ELR (cell line): ENCODE measurements around the gene KIAA0319L.
"Not testable (repeated sequence)": the region's sequence is repeated elsewhere in the genome, so short reads cannot be mapped to it uniquely, and the experiment has no call there.

Experiments used
- DNase-seq: peaks from one replicate; pipeline ENCODE4 v3.0.0-alpha.2; 2015; ENCODE audit warnings: low read depth

The KIAA0319L gene

DNA sequence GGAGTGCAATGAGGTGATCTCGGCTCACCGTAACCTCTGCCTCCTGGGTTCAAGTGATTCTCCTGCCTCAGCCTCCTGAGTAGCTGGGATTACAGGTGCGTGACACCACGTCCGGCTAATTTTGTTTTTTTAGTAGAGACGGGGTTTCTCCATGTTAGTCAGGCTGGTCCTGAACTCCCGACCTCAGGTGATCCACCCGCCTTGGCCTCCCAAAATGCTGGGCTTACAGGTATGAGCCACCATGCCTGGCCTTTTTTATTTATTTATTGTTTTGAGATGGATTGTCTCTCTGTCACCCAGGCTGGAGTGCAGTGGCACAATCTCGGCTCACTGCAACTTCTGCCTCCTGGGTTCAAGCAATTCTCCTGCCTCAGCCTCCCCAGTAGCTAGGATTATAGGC is 24.4 kb upstream of the KIAA0319L start:
- not testable (repeated sequence) for DNase-seq

DNA sequence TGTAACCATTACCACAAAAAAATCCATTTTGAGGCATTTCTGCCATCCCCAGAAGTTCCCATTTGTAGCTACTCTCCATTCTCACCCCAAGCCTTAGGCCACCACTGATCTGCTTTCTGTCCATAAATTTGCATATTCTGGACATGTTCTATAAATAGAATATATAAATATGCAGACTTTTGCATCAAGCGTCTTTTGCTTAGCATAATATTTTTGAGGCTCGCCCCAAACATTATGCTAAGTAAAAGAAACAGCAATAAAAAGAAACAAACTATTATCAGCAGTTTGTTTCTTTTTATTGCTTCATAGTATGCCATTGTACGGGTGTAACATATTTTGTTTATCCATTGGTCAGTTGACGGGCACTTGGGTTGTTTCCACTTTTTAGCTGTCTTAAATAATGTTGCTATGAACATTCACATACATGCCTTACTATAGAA is 23.8 kb upstream of the KIAA0319L start:
- no peak for DNase-seq

DNA sequence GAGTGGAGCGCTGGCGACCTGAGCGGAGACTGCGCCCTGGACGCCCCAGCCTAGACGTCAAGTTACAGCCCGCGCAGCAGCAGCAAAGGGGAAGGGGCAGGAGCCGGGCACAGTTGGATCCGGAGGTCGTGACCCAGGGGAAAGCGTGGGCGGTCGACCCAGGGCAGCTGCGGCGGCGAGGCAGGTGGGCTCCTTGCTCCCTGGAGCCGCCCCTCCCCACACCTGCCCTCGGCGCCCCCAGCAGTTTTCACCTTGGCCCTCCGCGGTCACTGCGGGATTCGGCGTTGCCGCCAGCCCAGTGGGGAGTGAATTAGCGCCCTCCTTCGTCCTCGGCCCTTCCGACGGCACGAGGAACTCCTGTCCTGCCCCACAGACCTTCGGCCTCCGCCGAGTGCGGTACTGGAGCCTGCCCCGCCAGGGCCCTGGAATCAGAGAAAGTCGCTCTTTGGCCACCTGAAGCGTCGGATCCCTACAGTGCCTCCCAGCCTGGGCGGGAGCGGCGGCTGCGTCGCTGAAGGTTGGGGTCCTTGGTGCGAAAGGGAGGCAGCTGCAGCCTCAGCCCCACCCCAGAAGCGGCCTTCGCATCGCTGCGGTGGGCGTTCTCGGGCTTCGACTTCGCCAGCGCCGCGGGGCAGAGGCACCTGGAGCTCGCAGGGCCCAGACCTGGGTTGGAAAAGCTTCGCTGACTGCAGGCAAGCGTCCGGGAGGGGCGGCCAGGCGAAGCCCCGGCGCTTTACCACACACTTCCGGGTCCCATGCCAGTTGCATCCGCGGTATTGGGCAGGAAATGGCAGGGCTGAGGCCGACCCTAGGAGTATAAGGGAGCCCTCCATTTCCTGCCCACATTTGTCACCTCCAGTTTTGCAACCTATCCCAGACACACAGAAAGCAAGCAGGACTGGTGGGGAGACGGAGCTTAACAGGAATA is 20.1 kb upstream of the KIAA0319L start:
- no peak for DNase-seq

DNA sequence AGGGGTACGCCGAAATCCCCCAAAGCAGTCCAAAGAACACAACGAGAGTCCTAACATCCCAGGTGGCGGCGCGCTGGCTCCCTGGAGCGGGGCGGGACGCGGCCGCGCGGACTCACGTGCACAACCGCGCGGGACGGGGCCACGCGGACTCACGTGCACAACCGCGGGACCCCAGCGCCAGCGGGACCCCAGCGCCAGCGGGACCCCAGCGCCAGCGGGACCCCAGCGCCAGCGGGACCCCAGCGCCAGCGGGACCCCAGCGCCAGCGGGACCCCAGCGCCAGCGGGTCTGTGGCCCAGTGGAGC is 19.5 kb upstream of the KIAA0319L start:
- DNase-seq = not testable (repeated sequence)

DNA sequence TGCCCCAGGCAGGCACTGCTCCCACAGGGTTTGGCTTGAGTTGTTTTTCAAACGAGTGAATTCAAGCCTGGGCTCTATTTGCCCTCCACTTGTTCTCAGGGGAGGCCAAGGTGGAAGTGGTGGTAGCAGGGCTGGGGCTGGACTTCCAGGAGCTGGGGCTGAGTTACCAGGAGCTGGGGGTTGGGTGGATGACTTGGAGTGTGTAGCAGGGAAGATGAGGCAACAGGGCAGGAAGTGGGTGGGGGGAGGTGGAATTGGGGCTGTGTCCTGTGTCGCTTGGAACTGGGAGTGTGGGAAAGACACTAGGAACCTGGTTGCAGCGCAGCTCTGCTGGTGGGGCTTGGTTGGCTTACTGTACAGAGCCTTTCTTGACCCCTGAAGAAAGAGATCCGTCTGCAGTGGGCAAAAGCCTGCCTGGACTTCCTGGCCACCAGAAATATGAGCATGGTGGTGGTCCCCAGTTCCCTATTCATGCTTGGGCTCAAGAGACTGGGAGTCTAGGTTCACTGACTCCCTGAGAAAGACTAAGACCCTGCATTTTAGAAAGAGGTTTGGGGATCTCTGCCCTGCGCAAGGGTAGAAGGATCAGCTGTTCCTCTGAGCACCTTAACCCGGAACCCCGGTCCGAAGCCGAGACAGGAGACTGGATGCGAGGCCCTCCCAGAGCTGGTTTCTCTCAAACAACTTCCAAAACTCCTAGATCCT is 19.0 kb upstream of the KIAA0319L start:
- DNase-seq = no peak

DNA sequence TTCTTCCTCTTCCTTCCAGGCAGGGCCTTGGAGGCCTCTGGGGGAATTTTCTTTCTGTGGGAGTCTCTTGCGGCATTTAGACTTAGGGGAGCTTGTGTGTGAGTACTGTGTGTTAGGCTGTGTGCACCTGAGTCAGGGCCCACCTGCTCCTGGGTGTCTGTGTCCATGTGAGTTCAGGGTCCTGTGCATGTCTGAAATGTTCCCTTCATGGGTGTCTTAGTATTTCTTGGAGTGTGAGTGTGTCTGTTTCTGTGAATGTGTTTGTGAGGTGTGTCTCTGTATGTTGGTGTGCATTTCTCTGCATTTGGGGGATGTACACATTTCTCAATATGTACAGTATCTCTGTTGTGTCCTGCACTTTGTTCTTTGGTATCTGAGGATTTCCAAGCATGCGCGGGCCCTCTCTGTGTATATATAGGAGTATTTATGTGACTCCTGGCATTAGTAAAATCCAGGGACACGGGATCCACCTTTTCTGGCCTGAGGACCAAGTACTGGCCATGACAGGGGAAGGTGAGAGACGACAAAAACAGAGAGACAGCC is 18.3 kb upstream of the KIAA0319L start:
- no peak for DNase-seq

DNA sequence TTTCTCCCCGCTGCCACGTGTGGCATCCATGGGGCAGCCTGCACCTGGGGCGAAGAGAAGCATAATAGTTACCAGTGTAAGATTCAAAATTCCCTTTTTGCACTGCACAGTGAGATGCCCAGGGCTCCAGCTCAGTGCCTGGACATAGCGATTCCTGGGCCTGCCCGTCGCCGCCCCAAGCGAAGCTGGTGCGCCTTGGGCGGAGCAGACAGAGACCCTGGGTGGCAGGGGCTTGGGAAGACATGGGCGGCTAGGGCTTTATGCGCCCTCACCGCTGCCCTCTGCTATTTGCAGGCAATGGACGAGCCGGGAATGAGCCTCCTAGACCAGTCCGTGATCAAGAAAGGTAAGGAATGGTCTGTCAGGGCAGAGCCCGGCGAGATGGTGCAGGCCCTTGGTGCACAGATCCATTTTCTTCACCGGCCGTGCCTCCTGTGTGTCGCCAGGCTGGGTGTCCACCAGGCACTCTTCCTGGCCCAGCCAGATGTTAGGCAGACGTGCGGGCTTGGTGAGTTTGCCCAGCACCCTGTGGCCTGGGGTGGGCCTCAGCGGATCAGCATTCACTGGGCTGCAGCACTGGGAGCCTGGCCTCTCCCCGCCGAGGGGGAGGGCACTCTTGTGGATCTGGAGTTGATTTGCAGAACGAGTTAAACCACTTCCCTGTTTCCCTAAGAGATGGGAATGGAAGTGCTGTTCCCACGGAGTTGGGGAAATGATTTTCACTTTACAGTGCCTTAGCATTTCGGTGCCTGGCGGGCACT is 17.6 kb upstream of the KIAA0319L start:
- DNase-seq = no peak

DNA sequence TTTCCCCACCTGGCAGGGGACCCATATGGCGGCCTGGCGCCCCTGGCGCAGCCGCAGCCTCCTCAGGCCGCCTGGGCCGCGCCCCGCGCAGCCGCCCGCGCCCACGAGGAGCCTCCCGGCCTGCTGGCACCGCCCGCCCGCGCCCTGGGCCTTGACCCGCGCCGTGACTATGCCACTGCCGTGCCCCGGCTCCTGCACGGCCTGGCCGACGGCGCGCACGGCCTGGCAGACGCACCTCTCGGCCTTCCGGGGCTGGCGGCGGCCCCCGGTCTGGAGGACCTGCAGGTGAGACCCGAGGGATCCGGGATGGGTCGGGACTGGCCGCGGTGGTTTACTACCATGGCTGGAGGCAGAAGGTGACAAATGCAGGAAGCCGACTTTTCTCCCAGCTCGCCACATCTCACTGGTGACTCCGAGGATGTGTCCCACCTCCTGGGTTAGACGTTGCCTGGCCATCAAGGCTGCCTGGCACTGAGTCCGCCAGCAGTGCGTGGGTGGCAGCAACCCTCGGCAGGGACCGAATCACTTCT is 17.0 kb upstream of the KIAA0319L start:
- no peak for DNase-seq

DNA sequence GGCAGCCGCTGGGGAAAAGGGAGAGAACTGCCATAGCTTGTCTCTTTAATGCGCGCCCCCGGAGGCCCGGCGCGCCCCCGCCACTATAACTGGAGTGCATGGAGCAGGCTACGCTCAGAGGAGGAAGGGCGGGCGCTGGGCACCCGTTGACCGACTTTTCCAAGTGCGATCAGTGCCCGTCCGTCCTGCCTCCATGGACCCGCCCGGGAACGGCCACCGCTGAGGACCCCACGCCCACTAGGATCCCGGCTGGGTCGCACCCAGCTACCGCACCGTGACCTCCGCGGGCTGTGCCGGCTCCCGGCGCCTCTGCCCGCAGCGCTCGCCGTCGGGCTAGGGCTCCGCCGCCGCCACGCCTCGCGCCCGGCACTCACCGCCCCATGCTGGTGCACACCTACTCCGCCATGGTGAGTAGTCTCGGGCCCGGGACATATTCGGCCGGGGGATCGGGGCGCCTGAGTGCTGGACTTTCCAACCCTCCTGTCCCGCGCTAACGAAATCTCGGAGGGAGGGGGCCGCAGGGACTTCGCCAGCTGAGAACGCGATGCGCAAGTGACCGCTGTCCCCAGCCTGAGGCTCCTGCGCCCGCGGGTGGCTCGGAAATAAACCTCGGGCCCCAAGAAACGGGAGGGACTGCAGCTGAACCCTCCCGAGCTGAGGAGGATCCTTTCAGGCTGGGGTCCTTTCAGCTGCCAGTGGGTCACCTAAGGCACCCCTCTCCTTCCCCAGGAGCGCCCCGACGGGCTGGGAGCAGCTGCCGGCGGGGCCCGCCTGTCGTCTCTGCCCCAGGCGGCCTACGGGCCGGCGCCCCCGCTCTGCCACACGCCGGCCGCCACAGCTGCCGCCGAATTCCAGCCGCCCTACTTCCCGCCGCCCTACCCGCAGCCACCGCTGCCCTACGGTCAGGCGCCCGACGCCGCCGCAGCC is 16.3 kb upstream of the KIAA0319L start, which contains the start of gene TFAP2E:
TFAP2E (plus strand) TSS at position 117 of the 927 bp plus-strand sequence; CDS start at position 381, 264 bp downstream.
- DNase-seq = peak; percentile 57

DNA sequence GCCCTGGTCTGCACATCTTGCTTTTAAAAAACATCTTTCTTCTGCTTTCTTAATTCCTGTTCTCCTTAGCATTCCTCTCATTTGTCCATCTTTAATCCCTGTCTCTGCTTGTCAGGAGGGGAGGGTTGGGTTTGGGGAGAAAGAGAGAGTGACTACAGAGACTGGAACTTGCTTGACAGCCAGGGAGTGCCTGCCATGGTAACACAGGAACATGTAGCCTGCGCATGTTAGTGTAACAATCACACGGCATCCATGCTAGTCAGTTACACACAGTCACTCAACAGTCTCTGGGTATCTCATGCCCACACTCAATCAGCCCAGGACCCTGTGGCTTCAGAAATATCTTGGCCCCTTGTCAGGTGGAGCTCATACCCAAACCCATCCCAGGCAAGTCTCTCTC is 15.1 kb upstream of the KIAA0319L start:
- no peak for DNase-seq

DNA sequence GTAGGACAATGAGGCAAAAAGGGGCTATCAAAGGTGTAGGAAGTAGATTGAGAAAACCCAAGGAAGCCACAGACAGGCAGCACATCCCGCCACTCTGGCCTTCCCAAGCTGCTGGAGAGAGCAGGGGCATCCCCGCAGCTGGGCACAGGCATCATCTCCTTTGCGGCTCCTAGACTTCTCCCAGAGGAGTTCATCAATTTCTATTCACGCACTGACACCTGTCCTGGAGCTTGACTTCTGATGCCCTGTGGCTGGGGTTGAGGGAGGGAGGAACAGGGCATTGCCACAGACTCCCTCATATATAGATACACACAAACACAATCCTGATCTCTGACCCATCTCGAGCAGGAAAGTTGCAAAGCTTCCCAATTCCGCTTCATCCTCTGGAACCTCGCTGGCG is 14.1 kb upstream of the KIAA0319L start:
- no peak for DNase-seq

DNA sequence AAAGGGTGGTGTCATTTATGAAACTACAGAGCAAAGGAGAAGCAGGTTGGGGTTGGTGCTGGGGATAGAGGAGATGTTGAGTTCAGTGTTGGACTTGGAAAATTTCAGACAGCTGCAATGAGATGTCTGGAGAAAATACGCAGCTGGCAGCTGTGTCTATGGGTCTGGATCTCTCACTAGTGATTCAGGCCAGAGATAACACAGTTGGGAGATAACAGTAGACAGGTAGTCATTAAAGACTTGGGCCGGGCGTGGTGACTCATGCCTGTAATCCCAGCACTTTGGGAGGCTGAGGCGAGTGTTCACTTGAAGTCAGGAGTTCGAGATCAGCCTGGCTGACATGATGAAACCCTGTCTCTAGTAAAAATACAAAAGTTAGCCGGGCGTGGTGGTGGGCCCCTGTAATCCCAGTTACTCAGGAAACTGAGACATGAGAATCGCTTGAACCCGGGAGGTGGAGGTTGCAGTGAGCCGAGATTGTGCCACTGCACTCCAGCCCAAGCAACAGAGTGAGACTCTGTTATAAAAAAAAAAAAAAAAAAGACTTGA is 13.5 kb upstream of the KIAA0319L start:
- DNase-seq = no peak

DNA sequence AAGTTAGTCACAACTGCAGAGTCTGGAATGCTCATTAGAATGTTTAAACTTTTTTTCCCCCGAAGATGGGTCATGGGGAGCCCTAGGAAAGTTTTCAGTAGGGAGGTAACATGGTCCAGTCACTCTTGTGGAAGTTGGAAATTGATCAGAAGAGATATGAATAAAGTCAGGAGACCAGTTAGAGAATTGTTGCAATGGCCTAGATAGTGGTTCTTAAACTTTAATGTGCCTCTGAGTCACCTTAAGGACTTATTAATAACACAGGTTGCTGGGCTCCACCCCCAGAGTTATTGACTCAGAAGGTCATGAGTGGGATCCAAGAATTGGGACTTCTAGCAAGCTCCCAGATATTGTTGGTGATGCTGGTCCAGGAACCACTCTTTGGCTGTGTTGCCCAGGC is 12.7 kb upstream of the KIAA0319L start:
- peak; percentile 71 for DNase-seq

DNA sequence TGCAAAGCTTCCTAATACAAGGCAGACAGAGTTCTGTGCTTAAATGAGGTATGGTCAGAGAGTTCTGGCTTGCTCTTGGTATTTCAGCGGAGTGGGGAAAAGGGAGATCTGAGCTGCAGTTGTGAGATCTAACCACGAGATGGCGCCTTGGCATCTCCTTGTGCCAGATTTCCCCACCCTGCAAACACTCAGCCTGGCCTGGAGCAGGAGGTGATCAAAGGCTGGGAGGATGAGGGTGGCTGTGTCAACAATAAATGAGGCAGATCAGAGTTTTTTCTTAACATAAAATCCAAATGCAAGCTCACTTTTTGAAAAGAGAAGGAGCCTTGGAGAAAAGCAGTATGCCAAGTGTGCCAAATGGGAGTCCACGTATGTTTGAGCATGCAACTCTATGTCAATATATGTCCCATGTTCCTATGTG is 11.8 kb upstream of the KIAA0319L start:
- peak; percentile 77 for DNase-seq

DNA sequence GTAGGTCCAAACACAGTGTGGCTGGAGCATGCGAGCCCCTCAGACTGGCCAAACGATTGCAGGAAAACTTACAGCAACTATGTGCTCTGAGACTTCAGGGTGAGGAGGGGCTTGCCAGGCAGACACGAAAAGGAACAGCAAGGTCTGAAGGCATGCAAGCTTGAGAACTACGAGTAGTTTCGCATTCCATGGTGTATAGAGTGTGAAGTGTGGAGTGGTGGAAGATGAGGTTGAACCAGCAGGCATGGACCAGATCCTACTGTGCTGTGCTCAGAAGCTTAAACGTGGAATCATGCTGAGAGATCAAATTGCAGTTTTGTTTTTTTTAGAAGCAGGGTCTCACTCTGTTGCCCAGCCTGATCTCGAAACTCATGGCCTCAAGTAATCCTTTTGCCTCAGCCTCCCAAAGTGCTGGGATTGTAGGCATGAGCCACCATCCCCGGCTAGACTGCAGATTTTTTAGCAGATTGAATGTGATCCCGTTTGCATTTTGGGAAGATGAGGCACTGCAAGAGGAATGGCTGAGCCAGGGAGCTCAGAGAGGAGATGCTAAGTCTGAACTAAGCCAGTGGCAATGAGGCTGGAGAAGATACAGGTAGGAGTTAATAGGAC is 10.8 kb upstream of the KIAA0319L start:
- DNase-seq = no peak

DNA sequence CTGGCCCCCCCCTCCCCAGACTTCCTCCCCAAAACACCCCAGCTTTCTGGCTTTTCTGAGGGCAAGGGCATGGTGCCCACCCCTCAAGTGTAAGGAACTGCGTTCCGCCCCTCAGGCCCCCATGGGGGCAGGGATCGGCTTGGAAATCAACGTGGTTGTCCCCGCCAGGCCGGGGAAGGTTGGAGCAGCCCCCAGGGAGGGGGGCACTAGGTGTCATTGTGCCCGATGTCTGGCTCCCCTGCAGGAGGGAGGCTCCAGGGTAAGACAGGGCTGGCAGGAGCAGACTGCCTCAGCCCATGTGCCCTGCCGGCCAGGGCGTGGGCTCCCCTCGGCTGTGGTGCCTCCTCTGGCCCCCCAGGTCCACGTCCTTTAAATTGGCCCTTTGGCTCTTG is 8.5 kb upstream of the KIAA0319L start:
- no peak for DNase-seq

DNA sequence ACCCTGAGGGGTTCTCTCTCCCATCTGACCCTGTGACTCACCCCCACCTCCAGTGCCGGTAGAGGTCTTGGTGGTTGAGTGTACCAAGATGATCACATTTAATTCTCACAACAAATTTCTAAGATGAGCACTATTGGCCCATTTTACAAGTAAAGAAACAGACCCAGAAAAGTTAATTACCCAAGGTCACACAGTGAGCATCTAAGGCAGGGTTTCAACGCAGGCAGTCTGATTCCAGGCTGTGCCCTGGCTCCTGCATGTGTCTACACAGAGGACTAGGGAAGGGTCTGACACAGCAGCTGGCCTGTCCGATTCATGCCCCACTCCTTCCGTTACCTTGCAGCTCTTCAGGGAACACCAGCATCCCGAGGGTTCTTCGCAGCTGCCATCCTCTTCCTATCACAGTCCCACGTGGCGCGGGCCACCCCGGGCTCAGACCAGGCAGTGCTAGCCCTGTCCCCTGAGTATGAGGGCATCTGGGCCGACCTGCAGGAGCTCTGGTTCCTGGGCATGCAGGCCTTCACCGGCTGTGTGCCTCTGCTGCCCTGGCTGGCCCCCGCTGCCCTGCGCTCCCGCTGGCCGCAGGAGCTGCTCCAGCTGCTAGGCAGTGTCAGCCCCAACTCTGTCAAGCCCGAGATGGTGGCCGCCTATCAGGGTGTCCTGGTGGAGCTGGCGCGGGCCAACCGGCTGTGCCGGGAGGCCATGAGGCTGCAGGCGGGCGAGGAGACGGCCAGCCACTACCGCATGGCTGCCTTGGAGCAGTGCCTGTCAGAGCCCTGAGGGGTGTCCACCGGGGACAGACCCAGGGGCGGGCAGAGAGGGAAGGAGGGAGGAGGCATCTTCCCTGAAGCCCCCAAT is 7.9 kb upstream of the KIAA0319L start:
- no peak for DNase-seq

DNA sequence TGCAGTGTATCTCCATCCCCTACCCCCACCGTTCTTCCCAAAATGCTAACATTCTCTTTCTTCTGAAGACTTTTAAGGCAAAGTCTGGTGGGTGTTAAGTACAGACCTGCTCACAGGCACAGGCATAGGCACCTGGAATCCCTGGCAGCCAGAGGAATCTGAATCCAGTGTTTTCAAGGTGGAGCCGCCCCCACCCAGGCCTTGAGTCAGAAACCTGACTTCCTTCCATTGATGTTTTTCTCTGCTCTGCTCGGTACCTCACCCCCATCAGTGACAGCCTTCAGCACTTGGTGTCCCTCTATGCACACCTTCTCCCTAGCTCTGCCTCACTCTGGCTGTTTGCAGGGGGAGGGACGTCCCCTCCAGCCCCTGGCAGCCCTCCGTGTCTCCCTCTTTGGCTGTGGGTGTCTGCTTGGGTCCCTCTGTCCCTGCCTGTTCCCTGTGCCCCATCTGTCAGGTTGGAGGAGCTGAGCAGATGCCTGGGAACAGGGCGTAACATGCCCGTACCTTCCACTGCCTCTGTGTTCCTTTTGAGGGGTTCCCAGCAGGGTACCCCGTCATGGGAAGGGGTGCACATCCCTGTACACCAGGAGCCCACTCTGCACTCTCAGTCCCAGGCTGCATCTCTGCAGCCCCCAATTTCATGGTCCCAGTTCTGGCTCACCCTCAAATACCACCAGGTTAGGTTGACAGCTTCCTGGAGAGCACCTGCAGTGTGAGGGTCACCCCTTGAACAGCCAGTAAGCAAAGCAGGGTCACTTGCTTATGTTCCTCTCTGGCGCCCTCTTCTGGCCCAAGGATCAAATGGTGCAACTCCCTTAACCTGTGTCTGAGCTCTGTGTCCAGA is 7.1 kb upstream of the KIAA0319L start:
- peak; percentile 90 for DNase-seq
